K562 (cell line): Measurements from ENCODE around the gene ZCCHC24.

Experiments
- BRF2 ChIP-seq: IDR thresholded peaks from 3 replicates; pipeline ENCODE4 v1.6.1; 2011; ENCODE audit warnings: borderline replicate concordance, mild to moderate bottlenecking; ENCODE audit not compliant: insufficient read length, insufficient read depth
- CTCF ChIP-seq, 3 experiments: IDR thresholded peaks in 2 of 3; conservative IDR thresholded peaks in 1 of 3; 2 replicates each; pipeline ENCODE4 v1.5.1; 2011 to 2012; ENCODE audit warnings: low read length in 3 of 3, mild to moderate bottlenecking in 3 of 3, control low read depth in 2 of 3, improper control_type of control experiment in 1 of 3, inconsistent platforms in 1 of 3, low read depth in 1 of 3, mixed read lengths in 1 of 3, moderate library complexity in 1 of 3; ENCODE audit not compliant: insufficient read depth in 2 of 3
- POU5F1 ChIP-seq: fragments of 150-350 bp; IDR thresholded peaks from 2 replicates; pipeline ENCODE4 v1.6.1; 2014; ENCODE audit warnings: borderline replicate concordance, low read length, low read depth, mild to moderate bottlenecking; ENCODE audit not compliant: partially characterized antibody
- ZNF282 ChIP-seq: sonication (generic); formaldehyde crosslinking; IDR thresholded peaks from 2 replicates; pipeline ENCODE4 v1.8.1; 2023; ENCODE audit warnings: missing genetic modification reagents

DNA sequence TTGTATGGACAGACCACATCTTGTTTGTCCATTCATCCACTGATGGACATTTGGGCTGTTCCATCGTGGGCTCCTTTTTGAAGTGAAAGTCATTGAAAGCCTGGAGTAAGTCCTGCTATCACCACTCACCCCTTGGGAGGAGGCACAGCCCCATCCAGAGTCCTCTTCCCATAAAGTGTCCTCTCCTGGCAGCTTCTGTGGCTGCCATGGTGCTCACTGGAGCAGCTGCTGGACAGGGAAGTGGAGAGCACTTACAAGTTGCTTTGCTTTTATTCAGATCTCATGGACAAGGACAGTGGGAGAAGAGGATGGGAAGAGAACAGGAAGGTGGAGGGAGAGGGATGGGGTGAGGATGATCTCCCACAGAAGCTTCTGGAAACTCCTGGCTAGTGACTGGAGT is 48.4 kb upstream of the ZCCHC24 start:
- no peak for TF ChIP-seq BRF2
- no peak for TF ChIP-seq POU5F1
- TF ChIP-seq ZNF282, result no peak
- no peak for TF ChIP-seq CTCF (IDR thresholded peaks at IDR 0.05 in 2 of 3, conservative IDR thresholded peaks at IDR 0.05 in 1 of 3; ENCODE audit: insufficient read depth in 2 of 3, low read depth in 1 of 3, low read length in 3 of 3)
